ENCODE measurements around the gene ALPP. TPM values are rescaled to one million over a fixed set of nuclear protein-coding genes. Genes with fewer than 3 reads are reported as not detected.
"Not testable (repeated sequence)": the region's sequence is repeated elsewhere in the genome, so short reads cannot be mapped to it uniquely, and the experiment has no call there.

Gene ALPP
- polyA plus RNA-seq, 1 of the 3 experiments (the other 2 are of a cell fraction) = not detected

DNA sequence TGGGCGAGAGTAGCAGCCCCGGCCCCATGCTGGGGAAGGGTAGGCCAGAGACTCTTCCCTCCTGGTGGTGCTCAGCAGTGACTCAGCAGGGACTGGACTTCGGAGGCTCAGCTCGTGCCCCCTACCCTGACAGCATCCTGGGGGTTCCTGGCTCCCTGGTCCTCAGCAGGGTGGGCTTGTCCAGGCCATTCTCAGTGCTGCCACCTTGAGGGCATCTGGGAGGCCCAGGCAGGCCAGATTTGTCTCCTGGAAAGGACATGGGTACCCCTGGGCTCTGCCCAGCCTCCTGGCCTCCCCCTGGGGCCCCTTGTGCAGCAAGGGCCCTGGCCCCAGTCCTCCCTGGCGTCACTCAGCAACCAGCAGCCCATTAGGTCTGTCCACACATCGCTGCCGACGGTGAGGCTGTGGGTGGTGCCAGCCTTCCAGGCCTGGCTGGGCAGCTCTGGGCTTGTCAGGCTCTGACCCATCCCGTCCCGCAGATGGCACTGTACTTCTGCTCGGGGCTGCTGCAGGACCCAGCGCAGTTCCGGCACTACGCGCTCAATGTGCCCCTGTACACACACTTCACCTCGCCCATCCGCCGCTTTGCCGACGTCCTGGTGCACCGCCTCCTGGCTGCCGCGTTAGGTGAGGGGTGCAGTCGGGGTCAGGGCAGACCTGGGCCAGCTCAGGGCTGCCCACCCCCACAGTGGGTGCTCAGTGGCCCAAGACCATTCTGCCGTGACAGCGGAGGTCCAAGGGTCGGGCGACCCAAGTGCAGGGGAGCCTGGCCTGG, 45.0 kb upstream of the ALPP start:
- Histone ChIP-seq H3K9me2 (no peaks in the 10 kb centered on the region), H3K4me2 (no peak overlapping the region), H3K27me3 (ENCODE audit: insufficient read depth) (no peaks in the 10 kb centered on the region), H3F3A (replicated peaks; ENCODE audit: insufficient read depth) (no peaks in the 10 kb centered on the region), H4K20me1 (ENCODE audit: insufficient read depth) (no peaks in the 10 kb centered on the region), H3K9ac (no peak overlapping the region), H3K27ac (ENCODE audit: low read depth in 2 of 2, low read length in 1 of 2) (no peak overlapping the region; a peak in 1 of 4 replicates), H2AFZ (ENCODE audit: low read depth) (no peak overlapping the region), H3K9me3 (no peaks in the 10 kb centered on the region), H3K4me1 (ENCODE audit: control insufficient read depth in 1 of 2, insufficient read depth in 2 of 2, low read depth in 1 of 2, low read length in 1 of 2) (no peaks in the 10 kb centered on the region; a peak in 1 of 4 replicates), H3K36me3 (replicated peaks in 1 of 2; ENCODE audit: control insufficient read depth in 1 of 2, insufficient read depth in 2 of 2, low read length in 1 of 2) (no peaks in the 10 kb centered on the region), H3K79me2 (ENCODE audit: insufficient read depth) (no peaks in the 10 kb centered on the region), H3K4me3 (ENCODE audit: low read depth in 2 of 2, low read length in 1 of 2) (no peak overlapping the region; a peak in 1 of 4 replicates)
- ChIA-PET CTCF (interaction anchor here (0.6 to 5.1 kb wide), 6 partner anchors 103 to 441 kb away, joined by 3 to 29 read pairs (median 3); partner anchors contain the start of gene NPPC), POLR2A (no interaction called here)
- TF ChIP-seq, protein P1, sequence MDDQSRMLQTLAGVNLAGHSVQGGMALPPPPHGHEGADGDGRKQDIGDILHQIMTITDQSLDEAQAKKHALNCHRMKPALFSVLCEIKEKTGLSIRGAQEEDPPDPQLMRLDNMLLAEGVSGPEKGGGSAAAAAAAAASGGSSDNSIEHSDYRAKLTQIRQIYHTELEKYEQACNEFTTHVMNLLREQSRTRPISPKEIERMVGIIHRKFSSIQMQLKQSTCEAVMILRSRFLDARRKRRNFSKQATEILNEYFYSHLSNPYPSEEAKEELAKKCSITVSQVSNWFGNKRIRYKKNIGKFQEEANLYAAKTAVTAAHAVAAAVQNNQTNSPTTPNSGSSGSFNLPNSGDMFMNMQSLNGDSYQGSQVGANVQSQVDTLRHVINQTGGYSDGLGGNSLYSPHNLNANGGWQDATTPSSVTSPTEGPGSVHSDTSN (IDR thresholded peaks at IDR 0.05) = no peak
- no peak for TF ChIP-seq NRF1 (IDR thresholded peaks at IDR 0.05; ENCODE audit: low read depth, low read length)
- no peak for TF ChIP-seq EP300 (IDR thresholded peaks at IDR 0.05; ENCODE audit: borderline replicate concordance in 1 of 2, low read depth in 1 of 2, low read length in 1 of 2)
- no peak for TF ChIP-seq CHD2 (IDR thresholded peaks at IDR 0.05; ENCODE audit: low read length, partially characterized antibody)
- TF ChIP-seq, protein P2, sequence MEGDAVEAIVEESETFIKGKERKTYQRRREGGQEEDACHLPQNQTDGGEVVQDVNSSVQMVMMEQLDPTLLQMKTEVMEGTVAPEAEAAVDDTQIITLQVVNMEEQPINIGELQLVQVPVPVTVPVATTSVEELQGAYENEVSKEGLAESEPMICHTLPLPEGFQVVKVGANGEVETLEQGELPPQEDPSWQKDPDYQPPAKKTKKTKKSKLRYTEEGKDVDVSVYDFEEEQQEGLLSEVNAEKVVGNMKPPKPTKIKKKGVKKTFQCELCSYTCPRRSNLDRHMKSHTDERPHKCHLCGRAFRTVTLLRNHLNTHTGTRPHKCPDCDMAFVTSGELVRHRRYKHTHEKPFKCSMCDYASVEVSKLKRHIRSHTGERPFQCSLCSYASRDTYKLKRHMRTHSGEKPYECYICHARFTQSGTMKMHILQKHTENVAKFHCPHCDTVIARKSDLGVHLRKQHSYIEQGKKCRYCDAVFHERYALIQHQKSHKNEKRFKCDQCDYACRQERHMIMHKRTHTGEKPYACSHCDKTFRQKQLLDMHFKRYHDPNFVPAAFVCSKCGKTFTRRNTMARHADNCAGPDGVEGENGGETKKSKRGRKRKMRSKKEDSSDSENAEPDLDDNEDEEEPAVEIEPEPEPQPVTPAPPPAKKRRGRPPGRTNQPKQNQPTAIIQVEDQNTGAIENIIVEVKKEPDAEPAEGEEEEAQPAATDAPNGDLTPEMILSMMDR (IDR thresholded peaks at IDR 0.05) = peak; percentile 58
- no peak for TF ChIP-seq FOSL2 (IDR thresholded peaks at IDR 0.05; ENCODE audit: borderline replicate concordance, low read depth)
- no peak for TF ChIP-seq YY1 (IDR thresholded peaks at IDR 0.05; ENCODE audit: low read depth)
- TF ChIP-seq, protein P3, sequence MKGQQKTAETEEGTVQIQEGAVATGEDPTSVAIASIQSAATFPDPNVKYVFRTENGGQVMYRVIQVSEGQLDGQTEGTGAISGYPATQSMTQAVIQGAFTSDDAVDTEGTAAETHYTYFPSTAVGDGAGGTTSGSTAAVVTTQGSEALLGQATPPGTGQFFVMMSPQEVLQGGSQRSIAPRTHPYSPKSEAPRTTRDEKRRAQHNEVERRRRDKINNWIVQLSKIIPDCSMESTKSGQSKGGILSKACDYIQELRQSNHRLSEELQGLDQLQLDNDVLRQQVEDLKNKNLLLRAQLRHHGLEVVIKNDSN (IDR thresholded peaks at IDR 0.05; ENCODE audit: borderline replicate concordance, low read depth) = no peak
- TF ChIP-seq SMC3 (IDR thresholded peaks at IDR 0.05; ENCODE audit: low read depth, low read length) = peak; percentile 15; the same call in 1 of the 2 replicates
- no peak for TF ChIP-seq GATA2 (CRISPR knock-in tag; IDR thresholded peaks at IDR 0.05)
- TF ChIP-seq, protein P4, sequence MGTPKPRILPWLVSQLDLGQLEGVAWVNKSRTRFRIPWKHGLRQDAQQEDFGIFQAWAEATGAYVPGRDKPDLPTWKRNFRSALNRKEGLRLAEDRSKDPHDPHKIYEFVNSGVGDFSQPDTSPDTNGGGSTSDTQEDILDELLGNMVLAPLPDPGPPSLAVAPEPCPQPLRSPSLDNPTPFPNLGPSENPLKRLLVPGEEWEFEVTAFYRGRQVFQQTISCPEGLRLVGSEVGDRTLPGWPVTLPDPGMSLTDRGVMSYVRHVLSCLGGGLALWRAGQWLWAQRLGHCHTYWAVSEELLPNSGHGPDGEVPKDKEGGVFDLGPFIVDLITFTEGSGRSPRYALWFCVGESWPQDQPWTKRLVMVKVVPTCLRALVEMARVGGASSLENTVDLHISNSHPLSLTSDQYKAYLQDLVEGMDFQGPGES (IDR thresholded peaks at IDR 0.05; ENCODE audit: low read depth, low read length) = no peak
- TF ChIP-seq JUND (IDR thresholded peaks at IDR 0.05) = no peak
- TF ChIP-seq FOXM1 (IDR thresholded peaks at IDR 0.05; ENCODE audit: low read depth) = no peak
- TF ChIP-seq MXI1 (IDR thresholded peaks at IDR 0.05; ENCODE audit: low read depth, low read length) = no peak
- TF ChIP-seq, protein P5, sequence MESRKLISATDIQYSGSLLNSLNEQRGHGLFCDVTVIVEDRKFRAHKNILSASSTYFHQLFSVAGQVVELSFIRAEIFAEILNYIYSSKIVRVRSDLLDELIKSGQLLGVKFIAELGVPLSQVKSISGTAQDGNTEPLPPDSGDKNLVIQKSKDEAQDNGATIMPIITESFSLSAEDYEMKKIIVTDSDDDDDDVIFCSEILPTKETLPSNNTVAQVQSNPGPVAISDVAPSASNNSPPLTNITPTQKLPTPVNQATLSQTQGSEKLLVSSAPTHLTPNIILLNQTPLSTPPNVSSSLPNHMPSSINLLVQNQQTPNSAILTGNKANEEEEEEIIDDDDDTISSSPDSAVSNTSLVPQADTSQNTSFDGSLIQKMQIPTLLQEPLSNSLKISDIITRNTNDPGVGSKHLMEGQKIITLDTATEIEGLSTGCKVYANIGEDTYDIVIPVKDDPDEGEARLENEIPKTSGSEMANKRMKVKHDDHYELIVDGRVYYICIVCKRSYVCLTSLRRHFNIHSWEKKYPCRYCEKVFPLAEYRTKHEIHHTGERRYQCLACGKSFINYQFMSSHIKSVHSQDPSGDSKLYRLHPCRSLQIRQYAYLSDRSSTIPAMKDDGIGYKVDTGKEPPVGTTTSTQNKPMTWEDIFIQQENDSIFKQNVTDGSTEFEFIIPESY (IDR thresholded peaks at IDR 0.05; ENCODE audit: borderline replicate concordance, low read depth) = no peak
- 93% methylated on average over 24 of the region's 28 CpGs for WGBS (ENCODE audit: low lambda C conversion rate)
- peak; percentile 69 for DNase-seq

DNA sequence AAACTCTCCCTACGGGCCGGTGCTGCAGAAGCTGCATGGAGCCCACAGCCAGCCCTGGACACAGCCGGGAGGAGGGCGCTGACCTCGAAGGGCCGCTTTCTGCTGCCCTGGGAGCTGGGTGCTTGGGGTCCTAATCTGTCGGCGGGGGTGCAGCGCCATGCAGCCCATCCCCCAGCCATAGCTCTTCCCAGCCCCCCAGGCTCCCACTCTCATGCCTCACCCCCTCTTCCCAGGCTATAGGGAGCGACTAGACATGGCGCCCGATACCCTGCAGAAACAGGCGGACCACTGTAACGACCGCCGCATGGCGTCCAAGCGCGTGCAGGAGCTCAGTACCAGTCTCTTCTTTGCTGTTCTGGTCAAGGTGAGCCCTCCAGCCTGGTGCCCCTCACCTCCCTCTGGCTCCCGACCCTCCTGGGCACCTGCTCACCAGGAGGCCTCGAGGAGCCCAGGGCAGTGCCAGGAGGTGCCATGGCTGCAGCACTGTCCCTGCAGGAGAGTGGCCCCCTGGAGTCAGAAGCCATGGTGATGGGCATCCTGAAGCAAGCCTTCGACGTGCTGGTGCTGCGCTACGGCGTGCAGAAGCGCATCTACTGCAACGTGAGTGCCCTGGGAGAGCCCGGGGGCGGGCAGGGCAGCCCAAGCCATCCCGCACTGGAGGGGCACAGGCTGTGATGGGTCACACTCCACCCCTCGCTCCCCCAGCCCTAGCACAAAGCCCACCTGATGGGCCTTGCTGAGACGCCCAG, 44.2 kb upstream of the ALPP start:
- H3K4me2 ChIP-seq; POLR2A ChIA-PET; H3K4me1 ChIP-seq (ENCODE audit: control insufficient read depth in 1 of 2, insufficient read depth in 2 of 2, low read depth in 1 of 2, low read length in 1 of 2); H3K9ac ChIP-seq; H2AFZ ChIP-seq (ENCODE audit: low read depth); H4K20me1 ChIP-seq (ENCODE audit: insufficient read depth); H3F3A ChIP-seq (replicated peaks; ENCODE audit: insufficient read depth); H3K9me2 ChIP-seq; H3K79me2 ChIP-seq (ENCODE audit: insufficient read depth); H3K9me3 ChIP-seq; H3K36me3 ChIP-seq (replicated peaks in 1 of 2; ENCODE audit: control insufficient read depth in 1 of 2, insufficient read depth in 2 of 2, low read length in 1 of 2); H3K27ac ChIP-seq (ENCODE audit: low read depth in 2 of 2, low read length in 1 of 2); H3K27me3 ChIP-seq (ENCODE audit: insufficient read depth); DNase-seq; H3K4me3 ChIP-seq (ENCODE audit: low read depth in 2 of 2, low read length in 1 of 2): not testable (repeated sequence)
- 89% methylated on average over 20 of the region's 33 CpGs for whole genome bisulfite sequencing (ENCODE audit: low lambda C conversion rate)
- CTCF ChIA-PET = interaction anchor here (0.6 to 5.1 kb wide), 6 partner anchors 9 to 442 kb away, joined by 3 to 29 read pairs (median 4); partner anchors contain the start of gene NPPC
